ENCODE data around the gene KIRREL2.

KIRREL2 gene

DNA sequence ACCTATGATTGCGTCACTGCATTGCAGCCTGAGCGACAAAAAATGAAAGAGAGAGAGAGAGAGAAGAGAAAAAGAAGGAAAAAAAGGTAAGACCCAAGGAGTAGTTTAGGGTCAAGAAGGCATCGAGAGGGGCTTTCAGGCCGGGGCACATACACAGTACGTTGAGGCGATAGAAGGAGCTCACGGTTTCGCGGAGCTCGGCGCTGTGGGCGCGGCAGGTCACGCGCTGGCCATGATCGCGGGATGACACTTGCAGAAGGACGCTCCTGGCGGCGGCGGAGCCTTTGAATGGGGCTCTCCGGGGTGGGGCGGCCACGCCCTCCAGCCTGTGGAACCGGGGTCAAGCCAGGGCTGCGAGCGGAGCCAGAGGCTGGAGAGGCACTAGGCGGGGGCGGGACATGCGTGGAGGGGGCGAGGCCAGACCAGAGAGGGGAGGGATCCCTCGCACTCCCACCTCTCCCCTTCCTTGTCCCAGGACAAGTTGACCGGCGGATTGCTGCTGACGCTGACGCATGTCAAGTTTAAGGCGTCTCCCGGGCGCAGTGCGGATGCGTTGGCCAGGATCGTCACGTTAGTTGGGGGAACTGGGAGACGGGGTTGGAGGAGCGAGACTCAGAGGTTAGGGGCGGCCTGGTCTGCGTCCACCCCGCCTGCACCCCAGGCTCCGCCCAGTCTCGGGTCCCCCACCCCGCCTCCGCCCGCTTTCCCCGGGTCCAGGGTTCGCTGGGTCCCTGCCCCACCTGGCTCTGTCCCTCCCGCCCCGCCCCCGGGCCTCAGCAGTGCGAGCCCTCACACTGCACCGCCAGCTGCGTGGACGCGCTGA lies 11.3 kb upstream of the KIRREL2 start:
- no peak for DNase-seq

DNA sequence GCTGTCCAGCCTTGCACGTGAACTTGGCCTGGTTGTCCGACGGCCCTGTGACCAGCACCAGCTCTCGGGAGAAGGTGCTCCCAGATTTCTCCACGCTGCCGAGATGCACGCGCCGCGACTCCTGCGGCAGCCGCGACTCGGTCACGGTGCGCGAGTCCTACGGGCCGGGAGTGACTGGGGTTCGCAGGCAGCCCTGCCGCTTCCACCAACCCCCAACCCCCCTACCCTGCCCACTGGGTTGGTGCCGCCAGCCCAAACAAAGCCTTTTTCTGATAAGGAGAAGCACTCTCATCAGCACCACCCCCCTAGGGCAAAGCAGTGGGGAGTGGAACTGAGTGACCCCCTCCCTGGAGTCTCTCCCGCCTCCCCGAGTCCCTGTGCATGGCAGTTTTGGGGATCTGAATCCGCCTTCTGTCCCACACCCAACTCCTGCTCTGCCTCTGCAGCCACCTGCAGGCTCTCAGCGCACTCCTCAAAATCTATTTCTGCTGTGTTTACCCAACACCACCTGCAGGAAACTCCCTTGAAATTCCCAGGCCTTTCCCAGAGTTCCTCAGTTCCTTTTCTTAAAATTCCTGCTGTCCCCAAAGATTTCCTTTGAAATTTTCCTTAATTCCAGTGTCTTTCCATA lies 10.6 kb upstream of the KIRREL2 start:
- DNase-seq = no peak

DNA sequence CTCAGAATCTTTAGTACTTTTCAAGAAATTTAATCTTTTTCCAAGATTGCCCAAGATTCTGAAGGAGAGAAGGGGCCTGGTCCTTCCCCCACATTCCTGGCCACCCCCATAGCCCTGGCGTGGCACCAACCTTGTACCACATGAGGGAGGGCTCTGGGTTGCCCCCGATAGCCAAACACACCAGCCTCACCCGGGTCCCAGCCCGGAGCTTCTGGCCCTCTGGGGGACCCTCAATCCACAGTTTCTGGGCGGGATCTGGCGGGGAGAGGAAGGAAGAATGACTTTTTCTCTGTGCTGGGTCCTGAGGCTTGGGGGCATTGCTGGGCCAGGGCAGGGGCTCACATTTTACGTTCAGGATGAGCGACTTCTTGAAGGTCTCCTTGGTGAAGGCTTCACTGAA lies 8.8 kb upstream of the KIRREL2 start:
- DNase-seq = no peak

DNA sequence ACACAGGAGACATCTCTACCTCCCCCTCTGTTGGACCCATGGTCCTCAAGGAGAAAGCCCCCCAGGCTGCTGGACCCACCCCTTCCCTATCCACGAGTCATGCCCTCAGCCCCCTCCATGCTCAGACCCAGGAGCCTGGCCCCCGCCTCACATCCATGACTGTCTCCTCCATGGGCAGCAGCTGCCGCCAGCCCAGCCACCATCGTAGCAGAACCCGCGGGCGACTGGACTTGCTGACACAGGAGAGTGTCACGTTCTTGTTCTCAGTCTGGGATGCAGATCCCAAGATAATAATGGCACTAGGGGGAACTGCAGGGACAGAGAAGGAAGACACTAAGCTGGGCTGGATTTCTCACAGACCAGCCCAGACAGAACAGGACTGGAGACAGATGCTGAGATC lies 8.2 kb upstream of the KIRREL2 start:
- DNase-seq = no peak

DNA sequence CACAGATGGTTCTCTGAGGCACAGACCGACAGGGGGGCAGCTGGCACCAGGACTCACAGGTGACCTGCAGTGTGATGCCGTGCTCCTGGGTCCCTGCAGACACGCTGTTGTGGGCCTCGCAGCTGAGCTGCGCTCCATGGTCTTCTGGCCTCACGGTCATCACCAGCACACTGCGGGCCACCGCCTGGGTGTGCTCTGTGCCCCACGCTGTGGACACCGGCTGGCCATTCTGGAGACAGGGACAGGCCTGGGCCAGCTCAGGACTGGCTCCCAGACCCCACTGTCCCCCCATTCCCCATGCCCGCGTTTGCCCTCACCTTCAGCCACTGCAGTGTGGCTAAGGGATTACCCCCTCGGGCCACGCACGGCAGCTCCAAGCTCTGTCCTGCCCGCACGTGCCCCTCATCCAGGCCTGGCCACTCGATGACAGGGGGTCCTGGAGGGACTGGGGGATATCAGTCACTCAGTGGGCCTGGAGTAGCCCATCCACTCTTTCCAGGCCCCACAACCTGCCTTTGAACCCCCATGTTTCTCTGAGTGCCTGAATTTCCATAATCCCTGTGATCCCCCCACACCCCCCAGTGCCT lies 7.7 kb upstream of the KIRREL2 start:
- no peak for DNase-seq

DNA sequence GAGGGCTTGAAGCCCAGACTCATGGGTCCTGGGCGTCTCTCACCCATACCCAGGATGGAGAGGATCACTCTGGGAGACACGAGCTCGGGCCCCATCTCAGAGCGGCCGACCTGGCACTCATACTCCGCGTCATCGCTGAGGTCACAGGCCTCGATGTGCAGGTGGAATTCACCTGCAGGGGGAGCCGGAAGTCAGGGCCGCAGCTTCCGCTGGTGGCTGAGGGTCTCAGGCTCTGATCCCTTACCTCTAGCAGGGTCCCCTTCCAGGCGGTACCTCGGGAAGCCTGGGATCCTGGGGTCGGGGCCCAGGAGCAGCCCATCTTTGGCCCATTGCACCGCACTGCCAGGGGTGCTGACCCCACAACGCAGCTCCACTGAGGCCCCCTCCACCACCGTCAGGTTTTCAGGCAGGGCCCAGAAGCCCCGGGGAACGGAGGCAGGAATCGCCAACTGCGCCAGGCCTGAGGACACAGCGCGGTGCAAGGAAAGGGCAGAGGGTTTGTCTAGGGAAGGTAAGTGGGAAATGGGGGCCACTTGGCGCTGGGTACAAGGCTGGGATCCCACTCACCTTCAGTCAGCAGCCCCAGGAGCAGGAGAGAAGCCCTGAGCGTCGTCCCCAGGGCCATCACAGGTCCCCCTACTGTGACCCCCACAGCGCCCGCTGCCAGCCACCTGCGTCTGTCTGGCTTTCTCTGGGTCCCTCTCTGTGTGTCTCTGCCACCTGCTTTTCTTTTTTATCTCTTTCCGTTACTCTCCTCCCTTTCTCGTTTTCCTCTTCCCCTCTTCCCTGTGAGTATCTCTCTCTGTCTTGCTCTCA lies 5.3 kb upstream of the KIRREL2 start:
- DNase-seq = no peak

DNA sequence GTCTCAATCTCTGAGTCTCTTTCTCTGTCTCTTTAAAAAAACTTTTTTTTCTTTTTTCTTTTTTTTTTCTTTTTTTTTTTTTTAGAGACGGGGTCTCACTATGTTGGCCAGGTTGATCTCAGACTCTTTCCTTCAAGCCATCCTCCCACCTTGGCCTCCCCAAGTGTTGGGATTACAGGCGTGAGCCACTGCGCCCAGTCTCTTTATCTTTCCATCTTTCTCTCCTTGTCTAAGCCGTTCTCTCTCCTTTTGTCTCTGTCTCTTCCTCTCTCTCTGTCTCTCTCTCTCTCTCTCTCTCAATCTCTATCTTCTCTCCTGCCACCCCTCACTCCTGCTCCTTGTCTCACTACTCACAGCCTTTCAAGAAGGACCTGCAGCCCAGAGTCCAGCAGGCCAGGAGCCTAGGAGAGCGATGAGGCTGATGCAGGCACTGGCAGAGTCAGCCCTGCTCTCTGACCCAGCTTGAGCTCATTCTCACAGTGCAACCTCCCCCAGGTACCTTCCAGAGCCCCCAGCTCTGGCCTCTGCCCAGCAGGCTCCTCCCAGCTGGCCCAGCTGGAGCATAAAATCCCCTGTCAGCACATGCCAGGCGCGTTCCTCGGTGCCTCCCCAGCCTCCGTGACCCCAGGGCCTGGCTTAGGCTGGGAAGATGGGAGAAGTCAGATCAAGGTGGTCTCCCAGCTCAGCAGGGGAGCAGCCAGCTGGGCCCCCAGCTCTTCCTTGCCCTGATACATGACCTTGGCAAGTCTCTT lies 4.5 kb upstream of the KIRREL2 start, which contains the start of gene NPHS1:
Gene NPHS1 (minus strand): TSS at position 476 of the 752 bp plus-strand sequence. CDS start 667 bp downstream, outside the sequence.
- no peak for DNase-seq

DNA sequence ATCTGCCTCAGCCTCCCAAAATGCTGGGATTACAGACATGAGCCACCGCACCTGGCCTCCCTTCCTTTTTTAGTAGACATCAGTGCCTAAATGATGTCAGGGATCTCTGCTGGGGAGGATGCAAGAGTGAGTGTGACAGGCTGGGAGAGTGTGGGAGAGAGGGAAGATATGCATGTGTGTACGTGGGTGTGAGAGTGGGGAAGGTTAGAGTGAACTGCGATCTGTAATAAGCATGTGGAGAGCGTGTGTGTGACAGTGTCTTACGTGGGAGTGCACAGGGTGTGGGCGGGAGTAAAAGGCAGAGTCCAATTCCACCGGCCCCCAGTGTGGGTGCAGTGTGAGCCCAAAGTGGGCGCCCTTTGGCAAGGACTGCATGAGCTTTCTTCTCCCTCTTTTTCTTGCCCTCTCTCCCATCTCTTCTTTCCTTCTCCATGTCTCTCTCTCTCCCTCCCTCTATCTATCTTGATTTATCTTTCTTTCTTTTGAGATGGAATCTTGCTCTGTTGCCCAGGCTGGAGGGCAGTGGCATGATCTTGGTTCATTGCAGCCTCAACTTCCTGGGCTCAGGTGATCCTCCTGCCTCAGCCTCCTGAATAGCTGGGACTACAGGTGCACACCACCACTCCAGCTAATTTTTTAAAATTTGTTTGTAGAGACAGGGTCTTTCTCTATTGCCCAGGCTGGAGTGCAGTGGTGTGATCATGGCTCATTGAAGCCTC lies 3.5 kb upstream of the KIRREL2 start:
- DNase-seq = no peak

DNA sequence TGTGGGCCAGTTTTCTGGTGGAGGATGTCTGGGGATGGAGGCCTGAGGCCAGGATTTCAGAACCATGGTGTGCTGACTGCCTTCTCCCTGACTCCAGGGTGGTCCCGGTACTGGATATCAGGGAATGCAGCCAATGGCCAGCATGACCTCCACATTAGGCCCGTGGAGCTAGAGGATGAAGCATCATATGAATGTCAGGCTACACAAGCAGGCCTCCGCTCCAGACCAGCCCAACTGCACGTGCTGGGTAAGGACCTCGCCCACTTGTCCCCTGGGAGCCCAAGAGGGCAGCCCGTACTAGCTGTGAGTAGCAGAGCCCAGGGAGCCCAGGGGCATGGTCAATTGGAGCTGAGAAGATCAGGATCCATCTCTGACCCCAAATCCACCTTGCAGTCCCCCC lies 1.6 kb downstream of the KIRREL2 start:
- no peak for DNase-seq

DNA sequence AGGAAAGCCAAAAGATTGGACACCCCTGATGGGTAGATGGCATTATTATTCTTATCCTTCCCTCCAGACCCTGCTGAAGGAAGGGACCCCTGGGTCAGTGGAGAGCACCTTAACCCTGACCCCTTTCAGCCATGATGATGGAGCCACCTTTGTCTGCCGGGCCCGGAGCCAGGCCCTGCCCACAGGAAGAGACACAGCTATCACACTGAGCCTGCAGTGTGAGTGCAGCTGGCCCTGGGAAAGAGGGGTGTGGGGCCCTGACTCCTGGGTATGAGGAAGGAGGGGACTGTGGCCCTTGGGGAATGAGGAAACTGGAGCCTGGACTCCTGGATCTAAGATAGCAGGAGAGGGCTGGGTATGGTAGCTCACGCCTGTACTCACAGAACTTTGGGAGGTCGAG lies 2.7 kb downstream of the KIRREL2 start:
- DNase-seq = no peak

DNA sequence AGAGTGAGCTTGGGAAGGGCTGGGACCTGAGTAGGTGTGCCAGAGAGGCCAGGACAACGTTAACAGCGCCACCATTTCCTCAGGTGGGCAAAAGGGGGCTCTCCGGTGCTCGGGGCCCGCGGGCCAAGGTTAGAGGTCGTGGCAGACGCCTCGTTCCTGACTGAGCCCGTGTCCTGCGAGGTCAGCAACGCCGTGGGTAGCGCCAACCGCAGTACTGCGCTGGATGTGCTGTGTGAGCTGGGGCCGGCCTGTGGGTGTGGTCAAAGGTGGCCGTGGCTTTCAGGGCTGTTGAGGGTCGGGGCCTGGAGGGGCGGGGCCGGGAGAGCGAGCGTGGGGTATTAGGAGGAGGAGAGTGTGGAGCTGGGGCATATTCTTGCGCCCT lies 3.7 kb downstream of the KIRREL2 start:
- no peak for DNase-seq

DNA sequence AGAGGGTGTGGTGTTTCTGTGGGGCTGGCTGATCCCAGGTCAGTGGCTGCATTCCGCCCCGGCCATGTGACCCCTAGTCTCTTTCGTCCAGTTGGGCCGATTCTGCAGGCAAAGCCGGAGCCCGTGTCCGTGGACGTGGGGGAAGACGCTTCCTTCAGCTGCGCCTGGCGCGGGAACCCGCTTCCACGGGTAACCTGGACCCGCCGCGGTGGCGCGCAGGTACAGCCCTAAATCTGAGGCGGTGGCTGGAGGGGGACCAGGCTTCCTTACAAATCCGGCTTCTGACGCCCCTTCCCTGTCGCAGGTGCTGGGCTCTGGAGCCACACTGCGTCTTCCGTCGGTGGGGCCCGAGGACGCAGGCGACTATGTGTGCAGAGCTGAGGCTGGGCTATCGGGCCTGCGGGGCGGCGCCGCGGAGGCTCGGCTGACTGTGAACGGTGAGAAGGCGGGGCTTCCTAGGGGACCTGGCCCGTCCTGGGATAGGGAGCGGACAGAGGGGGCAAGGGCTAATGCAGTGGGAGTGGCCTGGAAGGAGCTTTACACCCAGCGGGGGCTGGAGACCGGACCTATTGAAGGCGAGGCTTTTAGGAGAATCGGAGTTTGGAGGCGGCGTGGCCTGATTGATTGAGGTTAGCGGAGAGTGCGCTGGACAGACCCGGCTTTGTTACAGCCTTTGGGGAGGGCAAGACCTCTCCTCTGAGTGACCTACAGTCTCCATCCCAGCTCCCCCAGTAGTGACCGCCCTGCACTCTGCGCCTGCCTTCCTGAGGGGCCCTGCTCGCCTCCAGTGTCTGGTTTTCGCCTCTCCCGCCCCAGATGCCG lies 4.3 kb downstream of the KIRREL2 start:
- DNase-seq = no peak

DNA sequence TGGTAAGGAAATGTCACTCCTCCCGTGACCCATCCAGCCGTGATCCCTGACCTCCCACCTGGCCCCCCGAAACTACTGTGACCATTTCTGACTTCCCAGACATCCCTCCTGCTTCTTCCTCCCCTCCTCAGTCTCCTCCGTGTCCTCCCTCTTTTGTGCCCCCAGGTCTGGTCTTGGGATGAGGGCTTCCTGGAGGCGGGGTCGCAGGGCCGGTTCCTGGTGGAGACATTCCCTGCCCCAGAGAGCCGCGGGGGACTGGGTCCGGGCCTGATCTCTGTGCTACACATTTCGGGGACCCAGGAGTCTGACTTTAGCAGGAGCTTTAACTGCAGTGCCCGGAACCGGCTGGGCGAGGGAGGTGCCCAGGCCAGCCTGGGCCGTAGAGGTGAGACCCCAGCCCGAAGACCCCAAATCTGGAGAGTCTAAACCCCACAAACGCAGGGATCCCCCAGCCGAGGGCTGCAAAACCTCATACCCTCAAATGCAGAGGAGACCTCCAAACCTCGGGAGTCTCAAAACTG lies 5.0 kb downstream of the KIRREL2 start:
- DNase-seq = no peak

DNA sequence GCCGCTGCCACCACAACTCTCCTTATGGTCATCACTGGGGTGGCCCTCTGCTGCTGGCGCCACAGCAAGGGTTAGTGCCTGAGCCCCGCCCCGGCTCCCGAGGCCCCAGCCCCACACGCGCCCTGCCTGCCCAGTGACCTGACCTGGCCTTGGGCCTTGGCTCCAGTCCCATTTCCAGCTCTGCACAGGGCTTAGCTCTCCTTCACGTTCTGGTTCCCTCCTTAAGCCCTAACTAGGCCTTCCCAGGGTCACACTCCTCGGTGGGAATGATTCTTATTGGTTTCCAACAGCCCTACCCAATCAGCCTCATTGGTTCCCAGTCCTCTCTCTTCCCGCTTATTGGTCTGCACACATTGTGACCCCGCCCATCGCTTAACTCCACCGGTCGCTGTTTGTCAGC lies 5.8 kb downstream of the KIRREL2 start:
- DNase-seq = no peak

DNA sequence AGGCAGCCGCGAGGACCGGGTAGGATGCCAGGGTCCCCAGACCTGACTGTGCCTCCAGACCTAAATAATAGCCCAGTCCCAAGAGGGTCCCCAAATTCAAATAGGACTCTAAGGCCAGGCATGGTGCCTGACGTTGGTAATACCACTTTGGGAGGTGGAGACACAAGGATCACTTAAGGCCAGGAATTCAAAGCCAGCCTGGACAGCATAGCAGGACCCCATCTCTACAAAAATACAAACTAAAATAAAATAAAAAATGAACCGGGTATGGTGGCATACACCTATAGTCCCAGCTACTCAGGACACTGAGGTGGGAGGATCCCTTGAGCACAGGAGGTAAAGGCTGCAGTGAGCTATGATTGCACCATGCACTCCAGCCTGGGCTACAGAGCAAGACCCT lies 6.3 kb downstream of the KIRREL2 start:
- no peak for DNase-seq

DNA sequence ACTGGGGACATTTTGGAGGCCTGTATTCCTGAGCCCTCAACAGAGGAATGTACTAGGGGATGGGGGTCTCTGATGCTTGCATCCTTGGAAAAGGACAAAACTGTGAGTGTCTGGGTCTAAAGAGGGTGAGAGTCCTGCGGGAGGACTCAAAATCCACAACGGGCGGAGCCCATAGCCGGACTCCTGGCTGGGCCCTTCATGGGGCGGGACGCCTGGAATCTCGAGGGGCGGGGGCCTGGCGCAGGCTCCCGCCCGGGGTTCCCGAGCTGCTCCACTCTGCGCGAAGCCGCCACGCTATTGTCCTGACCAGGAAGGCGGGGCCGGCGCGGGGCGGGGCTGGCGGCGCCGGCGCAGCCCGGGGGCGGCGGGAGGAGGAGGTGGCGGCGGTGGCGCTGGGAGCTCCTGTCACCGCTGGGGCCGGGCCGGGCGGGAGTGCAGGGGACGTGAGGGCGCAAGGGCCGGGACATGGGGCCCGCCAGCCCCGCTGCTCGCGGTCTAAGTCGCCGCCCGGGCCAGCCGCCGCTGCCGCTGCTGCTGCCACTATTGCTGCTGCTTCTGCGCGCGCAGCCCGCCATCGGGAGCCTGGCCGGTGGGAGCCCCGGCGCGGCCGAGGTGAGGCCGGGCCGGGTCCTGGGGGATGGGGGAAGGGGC lies 11.6 kb downstream of the KIRREL2 start, which contains the start of gene APLP1:
Gene APLP1 (plus strand): TSS at position 403 of the 651 bp plus-strand sequence. CDS start 63 bp downstream, at position 466.
- DNase-seq = peak; percentile 28 to 61 (median 44)

DNA sequence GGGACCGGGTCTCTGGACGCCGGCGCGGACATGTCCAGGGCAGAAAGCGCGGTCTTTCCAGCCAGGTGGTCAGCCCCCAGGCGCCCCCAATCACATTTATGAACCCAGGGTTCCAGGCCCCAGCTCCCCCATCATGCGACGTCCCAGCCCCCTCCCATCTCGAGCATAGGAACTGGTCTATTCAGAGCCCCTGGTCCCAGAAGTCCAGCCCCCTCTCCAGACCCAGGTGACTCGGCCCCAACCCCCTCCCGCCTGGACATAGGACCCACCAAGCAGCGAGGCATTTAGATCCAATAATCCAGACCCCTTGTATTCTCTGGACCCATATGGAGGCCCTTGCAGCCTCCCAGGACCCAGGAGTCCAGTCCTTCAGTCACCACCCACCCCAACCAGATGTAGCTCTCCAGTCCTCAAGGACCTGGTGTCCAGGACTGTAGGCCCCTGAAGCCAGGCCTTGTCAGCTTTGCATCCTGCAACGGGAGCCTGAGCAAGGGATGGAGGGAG lies 12.2 kb downstream of the KIRREL2 start:
- DNase-seq = no peak

DNA sequence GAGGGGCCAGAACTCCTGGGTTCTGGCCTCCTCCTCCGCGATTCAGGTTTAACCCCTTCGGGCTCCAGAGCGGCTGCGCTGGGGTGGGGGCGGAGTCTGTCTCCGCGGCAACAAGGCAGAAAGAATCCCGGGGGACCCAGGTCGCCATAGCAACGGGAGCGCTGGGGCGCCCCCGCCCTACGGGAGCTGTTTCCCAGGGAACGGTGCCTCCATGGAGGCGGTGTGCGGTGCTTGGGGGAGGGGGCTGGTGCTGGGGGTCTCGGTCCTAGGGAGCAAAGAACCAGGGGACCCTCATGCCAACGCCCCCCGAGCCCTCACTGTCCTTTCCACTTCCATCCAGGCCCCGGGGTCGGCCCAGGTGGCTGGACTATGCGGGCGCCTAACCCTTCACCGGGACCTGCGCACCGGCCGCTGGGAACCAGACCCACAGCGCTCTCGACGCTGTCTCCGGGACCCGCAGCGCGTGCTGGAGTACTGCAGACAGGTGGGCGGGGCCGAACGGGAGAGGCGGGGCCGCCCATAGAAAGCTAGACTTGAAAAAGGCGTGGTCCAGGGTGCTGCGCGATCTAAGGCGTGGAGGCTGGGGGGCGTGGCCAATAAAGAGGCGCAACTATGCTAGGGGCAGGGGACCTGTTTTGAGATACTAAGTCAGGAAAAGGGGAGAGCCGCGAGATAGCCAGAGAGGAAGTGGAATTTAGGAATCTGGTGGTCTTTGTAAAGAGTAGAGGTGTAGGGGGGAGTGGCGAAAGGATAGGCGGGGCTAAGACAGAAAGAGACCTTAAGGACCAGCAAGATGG lies 12.8 kb downstream of the KIRREL2 start:
- peak; percentile 70 to 91 (median 76) for DNase-seq

All from T-helper 1 cell (primary cell).